Uterus (tissue), 4 donors: Measurements from ENCODE around the gene ZCWPW2. TPM values are rescaled to one million over a fixed set of nuclear protein-coding genes. Genes with fewer than 3 reads are reported as not detected.

Source experiments
- DNase-seq, 2 donors: peaks; one replicate each; pipeline ENCODE4 v3.0.0-alpha.2; 2019 to 2020
- H3K27ac ChIP-seq, 2 donors: fragments of 200-600 bp; sonication (generic); 1 replicate in 1 of 2; 2 replicates in 1 of 2; pipeline ENCODE4 v1.5.1; 2016 to 2018
- H3K27me3 ChIP-seq, 2 donors: fragments of 200-600 bp; sonication (generic); one replicate each; pipeline ENCODE4 v1.5.1; 2018 to 2019; ENCODE audit warnings: control low read depth in 1 of 2
- H3K36me3 ChIP-seq, 2 donors: fragments of 200-600 bp; sonication (generic); one replicate each; pipeline ENCODE4 v1.5.1; 2019; ENCODE audit warnings: control low read depth in 1 of 2
- H3K4me1 ChIP-seq, 2 donors: fragments of 200-600 bp; sonication (generic); one replicate each; pipeline ENCODE4 v1.5.1; 2018 to 2019; ENCODE audit warnings: control low read depth in 1 of 2
- H3K4me3 ChIP-seq, 2 donors: fragments of 200-600 bp; sonication (generic); 1 replicate in 1 of 2; 2 replicates in 1 of 2; pipeline ENCODE4 v1.5.1; 2018 to 2019; ENCODE audit warnings: mild to moderate bottlenecking in 1 of 2
- H3K9me3 ChIP-seq, 2 donors: fragments of 200-600 bp; sonication (generic); one replicate each; pipeline ENCODE4 v1.5.1; 2019; ENCODE audit warnings: control low read depth in 1 of 2
- CTCF ChIP-seq, 4 experiments: fragments of 200-600 bp in 2 of 4; fragments of 450-650 bp in 2 of 4; sonication (generic) in 2 of 4; IDR thresholded peaks; one replicate each; pipeline ENCODE4 v1.5.1; 2016 to 2019; ENCODE audit warnings: antibody characterized with exemption in 4 of 4, mild to moderate bottlenecking in 2 of 4, moderate library complexity in 1 of 4
- POLR2A ChIP-seq, 2 donors: fragments of 450-650 bp; IDR thresholded peaks; one replicate each; pipeline ENCODE4 v1.6.1; 2016; ENCODE audit warnings: antibody characterized with exemption in 2 of 2, mild to moderate bottlenecking in 1 of 2, moderate library complexity in 1 of 2
- intact Hi-C: fragments of 100-400 bp; cut with DNase I; formaldehyde crosslinking; loops from one replicate; pipeline ENCODE4 v1.15.1; 2023; ENCODE audit warnings: low total_unique reads
- total RNA-seq, 4 donors: library from RNA; depleted of rRNA in 3 of 4; stranded (reverse); fragments of >200 nt in 3 of 4; gene quantifications; one replicate each; pipeline versions ENCODE4 v1.1.0 to v1.2.4, GENCODE V29; 2014 to 2023
- donor health status: DM: yes; HTN: yes; CAD: no.

Gene ZCWPW2
- total RNA-seq, 4 donors from 2014 or later: 1.5 to 2.6 TPM; not detected in 2

- Histone ChIP-seq H3K4me3 (no peak overlapping the region), H3K27ac (no peak overlapping the region), H3K9me3 (no peaks in the 10 kb centered on the region), H3K4me1 (no peaks in the 10 kb centered on the region), H3K27me3 (no peaks in the 10 kb centered on the region), H3K36me3 (no peaks in the 10 kb centered on the region)
- DNase-seq: no peak
- TF ChIP-seq CTCF (IDR thresholded peaks at IDR 0.05): no peak
- no peak for TF ChIP-seq POLR2A (IDR thresholded peaks at IDR 0.05)
- intact Hi-C loops: no loop called here
Measured at GRCh38 chr3:28308196-28308595, 40.3 kb upstream of the ZCWPW2 start.

GRCh38 chr3:28315711-28316110, 32.8 kb upstream of the ZCWPW2 start:
- Histone ChIP-seq H3K27ac (no peak overlapping the region), H3K36me3 (no peaks in the 10 kb centered on the region), H3K4me1 (no peaks in the 10 kb centered on the region), H3K9me3 (no peaks in the 10 kb centered on the region), H3K4me3 (no peak overlapping the region), H3K27me3 (no peaks in the 10 kb centered on the region)
- DNase-seq: no peak
- TF ChIP-seq CTCF (IDR thresholded peaks at IDR 0.05): no peak
- no peak for TF ChIP-seq POLR2A (IDR thresholded peaks at IDR 0.05)
- intact Hi-C loops: no loop called here

- Histone ChIP-seq H3K4me1 (no peaks in the 10 kb centered on the region), H3K9me3 (no peaks in the 10 kb centered on the region), H3K27me3 (no peaks in the 10 kb centered on the region), H3K27ac (no peak overlapping the region), H3K4me3 (no peak overlapping the region), H3K36me3 (no peaks in the 10 kb centered on the region)
- intact Hi-C loops: no loop called here
- TF ChIP-seq CTCF (IDR thresholded peaks at IDR 0.05) (no peak), POLR2A (IDR thresholded peaks at IDR 0.05) (no peak)
- DNase-seq: no peak
Measured at GRCh38 chr3:28316226-28316625, 32.3 kb upstream of the ZCWPW2 start.

- peak in 2 of 4 experiments; percentile 23 to 42 for TF ChIP-seq CTCF (IDR thresholded peaks at IDR 0.05)
- TF ChIP-seq POLR2A (IDR thresholded peaks at IDR 0.05): no peak
- Histone ChIP-seq H3K27me3 (no peaks in the 10 kb centered on the region), H3K4me3 (no peak overlapping the region), H3K36me3 (no peaks in the 10 kb centered on the region), H3K27ac (no peak overlapping the region), H3K9me3 (no peaks in the 10 kb centered on the region), H3K4me1 (no peaks in the 10 kb centered on the region)
- DNase-seq: no peak
- intact Hi-C loops: no loop called here
Measured at GRCh38 chr3:28317438-28318022, 31.0 kb upstream of the ZCWPW2 start.

GRCh38 chr3:28320981-28321380, 27.5 kb upstream of the ZCWPW2 start:
- Histone ChIP-seq H3K4me3 (no peak overlapping the region), H3K36me3 (no peaks in the 10 kb centered on the region), H3K27ac (no peak overlapping the region), H3K4me1 (no peaks in the 10 kb centered on the region), H3K27me3 (no peaks in the 10 kb centered on the region), H3K9me3 (no peaks in the 10 kb centered on the region)
- intact Hi-C loops: no loop called here
- DNase-seq: no peak
- TF ChIP-seq CTCF (IDR thresholded peaks at IDR 0.05) (no peak), POLR2A (IDR thresholded peaks at IDR 0.05) (no peak)
